ENCODE results near the gene CTXN3. TPM values are rescaled to one million over a fixed set of nuclear protein-coding genes. Genes with fewer than 3 reads are reported as not detected.

CTXN3 gene
- total and polyA plus RNA-seq, 5 donors from 2014 or later, result not detected

DNA sequence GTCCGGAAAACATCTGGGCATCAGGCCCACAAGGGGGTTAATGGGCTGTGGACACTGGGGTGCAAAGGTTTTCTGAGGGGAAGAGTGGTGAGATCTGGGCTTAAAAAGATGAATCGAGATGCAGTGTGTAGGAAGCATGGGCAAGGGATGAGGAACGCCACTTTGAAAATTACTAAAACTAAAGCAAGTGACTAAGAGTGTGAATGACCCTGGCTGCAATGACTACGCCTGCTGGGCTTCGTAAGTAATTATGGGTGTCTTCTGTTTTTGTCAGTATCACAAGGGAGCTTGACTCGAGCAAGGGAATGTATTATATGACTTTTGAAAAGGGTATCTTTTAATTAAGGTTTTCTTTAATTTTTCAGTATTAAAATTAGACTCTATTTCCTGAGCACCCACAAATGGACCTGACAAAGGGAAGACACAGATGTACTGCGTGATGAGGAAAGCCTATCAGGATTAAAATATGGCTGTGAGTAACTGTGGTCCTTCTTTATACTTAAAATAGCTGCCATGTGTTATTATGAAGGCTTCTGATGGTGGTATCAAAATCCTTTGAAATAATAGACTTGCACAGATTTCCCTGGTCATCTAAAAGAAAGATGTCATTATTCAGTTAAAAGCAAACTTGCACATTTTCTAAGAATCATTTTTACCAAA lies 4.2 kb downstream of the CTXN3 start:
- no peak overlapping the region for H3K4me3 Mint-ChIP-seq
- peaks cover 0 to 2% (median 0%) of the 10 kb centered on the region in 7 donors for H3K9me3 Mint-ChIP-seq
- H3K4me1 Mint-ChIP-seq, result no peaks in the 10 kb centered on the region
- no peaks in the 10 kb centered on the region for H3K27me3 Mint-ChIP-seq
- Histone ChIP-seq H3K4me3 (ENCODE audit: low read depth, low read length) (no peak overlapping the region), H3K27me3 (ENCODE audit: control insufficient read depth, insufficient read depth, low read length) (no peaks in the 10 kb centered on the region), H3K4me1 (ENCODE audit: control insufficient read depth, insufficient read depth, low read length, poor library complexity, severe bottlenecking) (no peaks in the 10 kb centered on the region), H3K27ac (ENCODE audit: insufficient read depth, low read length, poor library complexity, severe bottlenecking) (no peak overlapping the region), H3K9me3 (ENCODE audit: control insufficient read depth in 2 of 2, low read length in 2 of 2) (no peaks in the 10 kb centered on the region), H3K36me3 (ENCODE audit: control insufficient read depth, insufficient read depth, low read length) (no peaks in the 10 kb centered on the region)
- no peaks in the 10 kb centered on the region for H3K36me3 Mint-ChIP-seq
- DNase-seq (no peak), ATAC-seq (ENCODE audit: low read depth in 2 of 2) (no peak)
- H3K27ac Mint-ChIP-seq, result no peak overlapping the region

DNA sequence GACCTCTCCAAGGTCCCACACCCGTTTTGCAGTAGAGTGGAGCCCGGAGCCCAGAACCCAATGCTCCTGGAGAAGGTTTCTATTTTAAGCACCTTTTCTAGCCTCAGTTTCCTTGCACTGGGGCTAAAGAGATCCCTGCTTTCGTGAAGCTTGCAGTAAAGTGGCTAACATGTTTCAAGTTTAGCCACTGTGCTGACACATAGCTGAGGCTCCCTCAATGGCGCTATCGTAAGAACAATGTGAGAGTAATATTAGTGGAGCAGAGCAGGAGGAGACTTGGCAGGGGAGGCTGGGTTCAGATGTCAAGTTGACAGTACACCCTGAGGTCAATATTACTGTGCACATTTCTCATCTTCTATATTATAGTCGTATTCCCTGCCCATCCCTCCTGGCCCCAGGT lies 7.9 kb downstream of the CTXN3 start:
- Mint-ChIP-seq H3K36me3 (no peaks in the 10 kb centered on the region), H3K4me1 (peaks cover 0 to 2% (median 0%) of the 10 kb centered on the region in 4 donors), H3K27me3 (no peaks in the 10 kb centered on the region), H3K27ac (no peak overlapping the region), H3K4me3 (no peak overlapping the region), H3K9me3 (peaks cover 0 to 2% (median 0%) of the 10 kb centered on the region in 7 donors)
- Histone ChIP-seq H3K9me3 (ENCODE audit: control insufficient read depth in 2 of 2, low read length in 2 of 2) (no peaks in the 10 kb centered on the region), H3K4me3 (ENCODE audit: low read depth, low read length) (no peak overlapping the region), H3K4me1 (ENCODE audit: control insufficient read depth, insufficient read depth, low read length, poor library complexity, severe bottlenecking) (no peaks in the 10 kb centered on the region), H3K36me3 (ENCODE audit: control insufficient read depth, insufficient read depth, low read length) (no peaks in the 10 kb centered on the region), H3K27me3 (ENCODE audit: control insufficient read depth, insufficient read depth, low read length) (no peaks in the 10 kb centered on the region), H3K27ac (ENCODE audit: insufficient read depth, low read length, poor library complexity, severe bottlenecking) (no peak overlapping the region)
- no peak for ATAC-seq (ENCODE audit: low read depth in 2 of 2)
- DNase-seq, result no peak

- Histone ChIP-seq H3K36me3 (ENCODE audit: control insufficient read depth, insufficient read depth, low read length) (no peaks in the 10 kb centered on the region), H3K4me1 (ENCODE audit: control insufficient read depth, insufficient read depth, low read length, poor library complexity, severe bottlenecking) (no peaks in the 10 kb centered on the region), H3K4me3 (ENCODE audit: low read depth, low read length) (no peak overlapping the region), H3K9me3 (ENCODE audit: control insufficient read depth in 2 of 2, low read length in 2 of 2) (no peaks in the 10 kb centered on the region), H3K27ac (ENCODE audit: insufficient read depth, low read length, poor library complexity, severe bottlenecking) (no peak overlapping the region), H3K27me3 (ENCODE audit: control insufficient read depth, insufficient read depth, low read length) (no peaks in the 10 kb centered on the region)
- ATAC-seq (ENCODE audit: low read depth in 2 of 2) (no peak), DNase-seq (no peak)
- peaks cover 0 to 2% (median 0%) of the 10 kb centered on the region in 7 donors for H3K9me3 Mint-ChIP-seq
- no peaks in the 10 kb centered on the region for H3K36me3 Mint-ChIP-seq
- H3K4me1 Mint-ChIP-seq, result peaks cover 0 to 5% (median 0%) of the 10 kb centered on the region in 4 donors
- H3K27ac Mint-ChIP-seq, result no peak overlapping the region
- peaks cover 4% of the 10 kb centered on the region for H3K27me3 Mint-ChIP-seq
- H3K4me3 Mint-ChIP-seq, result no peak overlapping the region
Observed at GRCh38 chr5:127660047-127660733, 11.3 kb downstream of the CTXN3 start.

DNA sequence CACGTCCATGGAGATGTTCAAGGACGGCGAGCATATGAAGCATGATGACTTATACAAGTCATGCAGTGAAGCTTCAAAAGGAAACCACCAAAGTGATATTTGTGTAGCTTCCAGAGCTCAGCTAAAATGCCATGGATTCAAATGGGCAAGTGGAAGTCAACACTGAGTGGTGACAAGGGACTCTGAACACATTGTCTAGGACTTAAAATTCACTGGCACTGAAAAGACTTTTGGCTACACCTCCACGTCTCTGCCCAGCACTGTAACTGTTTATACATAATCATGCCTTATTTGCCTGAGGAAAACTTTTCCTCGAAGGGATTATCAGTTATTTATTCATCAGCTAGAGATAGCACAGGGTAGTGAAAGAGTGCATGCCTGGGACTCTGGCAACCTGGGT lies 15.2 kb downstream of the CTXN3 start:
- Mint-ChIP-seq H3K4me3 (no peak overlapping the region), H3K9me3 (no peaks in the 10 kb centered on the region), H3K27me3 (peaks cover 4% of the 10 kb centered on the region), H3K36me3 (no peaks in the 10 kb centered on the region), H3K4me1 (peaks cover 0 to 5% (median 0%) of the 10 kb centered on the region in 4 donors), H3K27ac (no peak overlapping the region)
- ATAC-seq (ENCODE audit: low read depth in 2 of 2), result no peak
- Histone ChIP-seq H3K27me3 (ENCODE audit: control insufficient read depth, insufficient read depth, low read length) (no peaks in the 10 kb centered on the region), H3K4me3 (ENCODE audit: low read depth, low read length) (no peak overlapping the region), H3K9me3 (ENCODE audit: control insufficient read depth in 2 of 2, low read length in 2 of 2) (no peaks in the 10 kb centered on the region), H3K27ac (ENCODE audit: insufficient read depth, low read length, poor library complexity, severe bottlenecking) (no peak overlapping the region), H3K36me3 (ENCODE audit: control insufficient read depth, insufficient read depth, low read length) (no peaks in the 10 kb centered on the region), H3K4me1 (ENCODE audit: control insufficient read depth, insufficient read depth, low read length, poor library complexity, severe bottlenecking) (no peaks in the 10 kb centered on the region)
- no peak for DNase-seq

DNA sequence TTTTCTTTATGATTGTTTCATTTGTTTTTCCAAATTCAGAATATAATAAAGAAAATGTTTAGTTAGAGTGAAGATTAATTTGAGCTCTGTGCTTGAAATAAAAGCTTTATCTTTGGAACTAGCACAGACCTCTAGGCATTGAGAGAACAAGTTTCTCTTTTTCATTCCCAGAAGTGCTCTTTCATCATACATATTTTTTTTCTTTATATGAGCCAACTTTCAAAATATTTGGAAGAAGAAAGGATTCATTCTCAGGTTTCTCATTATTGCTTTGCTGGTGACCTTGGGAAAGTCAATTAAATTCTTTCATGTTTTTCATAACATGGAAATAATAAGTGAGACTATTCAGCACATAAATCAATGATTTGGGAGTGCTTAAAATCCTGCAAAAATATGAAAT lies 16.8 kb downstream of the CTXN3 start:
- H3K27me3 ChIP-seq (ENCODE audit: control insufficient read depth, insufficient read depth, low read length), result no peaks in the 10 kb centered on the region
- Mint-ChIP-seq H3K27ac (no peak overlapping the region), H3K27me3 (peaks cover 4% of the 10 kb centered on the region), H3K4me3 (no peak overlapping the region), H3K4me1 (peaks cover 0 to 5% (median 0%) of the 10 kb centered on the region in 4 donors), H3K9me3 (no peaks in the 10 kb centered on the region), H3K36me3 (no peaks in the 10 kb centered on the region)
- no peaks in the 10 kb centered on the region for H3K36me3 ChIP-seq (ENCODE audit: control insufficient read depth, insufficient read depth, low read length)
- ATAC-seq (ENCODE audit: low read depth in 2 of 2) (no peak), DNase-seq (no peak)
- H3K9me3 ChIP-seq (ENCODE audit: control insufficient read depth in 2 of 2, low read length in 2 of 2), result no peaks in the 10 kb centered on the region
- H3K27ac ChIP-seq (ENCODE audit: insufficient read depth, low read length, poor library complexity, severe bottlenecking), result no peak overlapping the region
- no peaks in the 10 kb centered on the region for H3K4me1 ChIP-seq (ENCODE audit: control insufficient read depth, insufficient read depth, low read length, poor library complexity, severe bottlenecking)
- no peak overlapping the region for H3K4me3 ChIP-seq (ENCODE audit: low read depth, low read length)

- ATAC-seq (ENCODE audit: low read depth in 2 of 2) (no peak), DNase-seq (no peak)
- Histone ChIP-seq H3K9me3 (ENCODE audit: control insufficient read depth in 2 of 2, low read length in 2 of 2) (no peaks in the 10 kb centered on the region), H3K4me3 (ENCODE audit: low read depth, low read length) (no peak overlapping the region), H3K27me3 (ENCODE audit: control insufficient read depth, insufficient read depth, low read length) (no peaks in the 10 kb centered on the region), H3K27ac (ENCODE audit: insufficient read depth, low read length, poor library complexity, severe bottlenecking) (no peak overlapping the region), H3K36me3 (ENCODE audit: control insufficient read depth, insufficient read depth, low read length) (no peaks in the 10 kb centered on the region), H3K4me1 (ENCODE audit: control insufficient read depth, insufficient read depth, low read length, poor library complexity, severe bottlenecking) (no peaks in the 10 kb centered on the region)
- no peaks in the 10 kb centered on the region for H3K9me3 Mint-ChIP-seq
- H3K4me3 Mint-ChIP-seq, result no peak overlapping the region
- no peak overlapping the region for H3K27ac Mint-ChIP-seq
- H3K4me1 Mint-ChIP-seq, result peaks cover 0 to 5% (median 0%) of the 10 kb centered on the region in 4 donors
- peaks cover 4% of the 10 kb centered on the region for H3K27me3 Mint-ChIP-seq
- no peaks in the 10 kb centered on the region for H3K36me3 Mint-ChIP-seq
Observed at GRCh38 chr5:127666043-127666716, 17.3 kb downstream of the CTXN3 start.

DNA sequence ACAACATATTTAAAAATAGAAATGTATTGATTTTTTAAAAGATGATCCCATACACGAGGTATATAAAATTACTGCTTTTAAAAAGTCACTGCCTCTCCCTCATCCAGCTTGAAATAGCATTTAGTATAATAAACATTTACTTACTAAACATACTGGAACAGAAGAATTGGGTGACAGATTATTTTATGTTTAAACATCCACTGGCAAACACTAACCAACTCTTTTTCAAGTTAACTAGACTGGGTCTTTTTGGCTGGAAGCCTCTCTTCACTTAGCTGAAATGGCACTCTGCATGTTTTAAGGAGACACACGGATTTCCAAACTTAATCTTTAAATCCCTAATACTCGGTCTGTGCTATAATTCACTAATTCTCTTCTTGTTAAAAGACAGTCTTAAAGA lies 19.0 kb downstream of the CTXN3 start:
- Histone ChIP-seq H3K27ac (ENCODE audit: insufficient read depth, low read length, poor library complexity, severe bottlenecking) (no peak overlapping the region), H3K36me3 (ENCODE audit: control insufficient read depth, insufficient read depth, low read length) (no peaks in the 10 kb centered on the region), H3K27me3 (ENCODE audit: control insufficient read depth, insufficient read depth, low read length) (no peaks in the 10 kb centered on the region), H3K4me3 (ENCODE audit: low read depth, low read length) (no peak overlapping the region), H3K4me1 (ENCODE audit: control insufficient read depth, insufficient read depth, low read length, poor library complexity, severe bottlenecking) (no peaks in the 10 kb centered on the region), H3K9me3 (ENCODE audit: control insufficient read depth in 2 of 2, low read length in 2 of 2) (no peaks in the 10 kb centered on the region)
- no peak for ATAC-seq (ENCODE audit: low read depth in 2 of 2)
- H3K9me3 Mint-ChIP-seq, result no peaks in the 10 kb centered on the region
- no peak overlapping the region for H3K4me3 Mint-ChIP-seq
- no peak overlapping the region for H3K27ac Mint-ChIP-seq
- no peaks in the 10 kb centered on the region for H3K4me1 Mint-ChIP-seq
- no peaks in the 10 kb centered on the region for H3K27me3 Mint-ChIP-seq
- DNase-seq, result no peak
- no peaks in the 10 kb centered on the region for H3K36me3 Mint-ChIP-seq
